Endodermal cell (in vitro differentiated cells): ENCODE results near the gene CNIH2. TPM values are rescaled to one million over a fixed set of nuclear protein-coding genes. Genes with fewer than 3 reads are reported as not detected.

Experiments used
- DNase-seq: peaks from one replicate; pipeline ENCODE4 v3.0.0-alpha.2; 2017
- H3K27ac ChIP-seq: 2 replicates; pipeline ENCODE4 v1.5.1; 2013; ENCODE audit warnings: mild to moderate bottlenecking, low read depth, low read length, moderate library complexity
- H3K27me3 ChIP-seq: 2 replicates; pipeline ENCODE4 v1.6.1; 2013; ENCODE audit warnings: mild to moderate bottlenecking, low read length, moderate library complexity; ENCODE audit not compliant: insufficient read depth, control insufficient read depth, poor library complexity, severe bottlenecking
- H3K36me3 ChIP-seq: 2 replicates; pipeline ENCODE4 v1.7.0; 2013; ENCODE audit warnings: mild to moderate bottlenecking, low read length, moderate library complexity; ENCODE audit not compliant: control insufficient read depth, insufficient read depth
- H3K4me1 ChIP-seq: one replicate; pipeline ENCODE4 v1.7.0; 2013; ENCODE audit warnings: low read length; ENCODE audit not compliant: control insufficient read depth, insufficient read depth
- H3K4me3 ChIP-seq: 2 replicates; pipeline ENCODE4 v1.5.1; 2013; ENCODE audit warnings: mild to moderate bottlenecking, low read length, moderate library complexity
- H3K9ac ChIP-seq: 2 replicates; pipeline ENCODE4 v1.6.1; 2013; ENCODE audit warnings: mild to moderate bottlenecking, low read length, moderate library complexity; ENCODE audit not compliant: poor library complexity, severe bottlenecking; ENCODE audit errors: extremely low read depth
- H3K9me3 ChIP-seq: 2 replicates; pipeline ENCODE4 v1.6.1; 2013; ENCODE audit warnings: mild to moderate bottlenecking, low read length, moderate library complexity; ENCODE audit not compliant: control insufficient read depth
- H3K27ac Mint-ChIP-seq: 2 replicates; pipeline ENCODE4 v1.8.0; 2020; ENCODE audit warnings: mixed read lengths
- H3K27me3 Mint-ChIP-seq: 2 replicates; pipeline ENCODE4 v1.8.0; 2021; ENCODE audit warnings: mild to moderate bottlenecking, mixed read lengths; ENCODE audit not compliant: insufficient read depth
- H3K36me3 Mint-ChIP-seq: 2 replicates; pipeline ENCODE4 v1.8.0; 2020; ENCODE audit warnings: low read depth, mixed read lengths
- H3K4me1 Mint-ChIP-seq: 2 replicates; pipeline ENCODE4 v1.8.0; 2020; ENCODE audit warnings: mixed read lengths
- H3K4me3 Mint-ChIP-seq: 2 replicates; pipeline ENCODE4 v1.8.0; 2020; ENCODE audit warnings: mild to moderate bottlenecking, moderate library complexity, mixed read lengths
- H3K9me3 Mint-ChIP-seq: 2 replicates; pipeline ENCODE4 v1.8.0; 2020; ENCODE audit warnings: mild to moderate bottlenecking, mixed read lengths
- WGBS, 2 experiments: methylation state at CpG; one replicate each; pipeline versions ENCODE4 v1.1.5 to v1.1.7; 2013; ENCODE audit warnings: missing lambda C conversion rate in 2 of 2, mixed read lengths in 1 of 2; ENCODE audit not compliant: insufficient coverage in 1 of 2, insufficient read length in 1 of 2; 5-methylcytosine and 5-hydroxymethylcytosine counted together
- total RNA-seq, 2 donors: library from RNA; stranded (reverse); fragmentation: NEBNext Ultra II Directional in 1 of 2; extraction: Animal tissue kit (Norgen Biotek cat#: 25700) in 1 of 2; gene quantifications; 2 replicates in 1 of 2; 3 replicates in 1 of 2; pipeline ENCODE4 v1.2.1, GENCODE V29; 2021
- TF ChIP-seq, protein P1 (sequence below): fragments of 200-600 bp; sonication (generic); conservative IDR thresholded peaks from 2 replicates; pipeline ENCODE4 v1.5.0; 2021; ENCODE audit warnings: antibody characterized with exemption, mild to moderate bottlenecking

CNIH2 gene
- total RNA-seq, 2 donors from 2014 or later = 3.5 to 3.8 TPM

DNA sequence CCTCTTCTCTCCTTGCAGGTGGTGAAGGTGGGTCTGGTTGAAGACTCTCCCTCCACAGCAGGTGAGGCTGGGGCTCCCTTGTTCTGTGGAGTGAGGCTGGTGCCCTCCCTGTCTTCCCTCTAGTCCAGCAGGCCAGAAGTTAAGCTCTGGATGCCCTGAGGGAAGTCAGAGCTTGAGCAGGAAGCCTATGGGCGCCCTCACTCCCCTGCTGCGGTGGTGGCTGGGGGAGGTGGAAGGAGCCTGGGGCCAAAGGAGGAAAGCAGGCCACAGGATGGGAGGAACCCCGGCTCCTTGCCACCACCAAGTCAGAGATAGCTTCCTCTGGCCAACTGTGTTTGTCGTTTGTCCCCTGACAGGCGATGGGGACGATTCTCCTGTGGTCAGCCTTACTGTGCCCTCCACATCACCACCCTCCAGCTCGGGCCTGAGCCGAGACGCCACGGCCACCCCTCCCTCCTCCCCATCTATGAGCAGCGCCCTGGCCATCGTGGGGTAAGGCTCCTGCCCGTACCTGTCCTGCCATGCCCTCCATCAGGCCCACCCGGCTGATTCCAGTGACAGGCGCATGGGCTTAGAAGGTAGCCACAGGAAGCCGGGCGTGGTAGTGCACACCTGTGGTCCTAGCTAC, 39.1 kb upstream of the CNIH2 start:
- H3K27ac ChIP-seq = no peak overlapping the region
- Mint-ChIP-seq H3K27ac (no peak overlapping the region), H3K27me3 (no peaks in the 10 kb centered on the region), H3K4me3 (no peak overlapping the region), H3K9me3 (no peaks in the 10 kb centered on the region), H3K36me3 (peaks cover 46% of the 10 kb centered on the region), H3K4me1 (no peaks in the 10 kb centered on the region)
- no peak for DNase-seq
- H3K9me3 ChIP-seq = no peaks in the 10 kb centered on the region
- TF ChIP-seq, protein P1, sequence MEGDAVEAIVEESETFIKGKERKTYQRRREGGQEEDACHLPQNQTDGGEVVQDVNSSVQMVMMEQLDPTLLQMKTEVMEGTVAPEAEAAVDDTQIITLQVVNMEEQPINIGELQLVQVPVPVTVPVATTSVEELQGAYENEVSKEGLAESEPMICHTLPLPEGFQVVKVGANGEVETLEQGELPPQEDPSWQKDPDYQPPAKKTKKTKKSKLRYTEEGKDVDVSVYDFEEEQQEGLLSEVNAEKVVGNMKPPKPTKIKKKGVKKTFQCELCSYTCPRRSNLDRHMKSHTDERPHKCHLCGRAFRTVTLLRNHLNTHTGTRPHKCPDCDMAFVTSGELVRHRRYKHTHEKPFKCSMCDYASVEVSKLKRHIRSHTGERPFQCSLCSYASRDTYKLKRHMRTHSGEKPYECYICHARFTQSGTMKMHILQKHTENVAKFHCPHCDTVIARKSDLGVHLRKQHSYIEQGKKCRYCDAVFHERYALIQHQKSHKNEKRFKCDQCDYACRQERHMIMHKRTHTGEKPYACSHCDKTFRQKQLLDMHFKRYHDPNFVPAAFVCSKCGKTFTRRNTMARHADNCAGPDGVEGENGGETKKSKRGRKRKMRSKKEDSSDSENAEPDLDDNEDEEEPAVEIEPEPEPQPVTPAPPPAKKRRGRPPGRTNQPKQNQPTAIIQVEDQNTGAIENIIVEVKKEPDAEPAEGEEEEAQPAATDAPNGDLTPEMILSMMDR = no peak
- WGBS, 2 experiments = 96 to 98% methylated on average over 10 to 17 of the region's 17 CpGs
- no peak overlapping the region for H3K9ac ChIP-seq
- no peaks in the 10 kb centered on the region for H3K4me1 ChIP-seq
- no peaks in the 10 kb centered on the region for H3K27me3 ChIP-seq
- no peak overlapping the region for H3K4me3 ChIP-seq
- peaks cover 45% of the 10 kb centered on the region for H3K36me3 ChIP-seq

DNA sequence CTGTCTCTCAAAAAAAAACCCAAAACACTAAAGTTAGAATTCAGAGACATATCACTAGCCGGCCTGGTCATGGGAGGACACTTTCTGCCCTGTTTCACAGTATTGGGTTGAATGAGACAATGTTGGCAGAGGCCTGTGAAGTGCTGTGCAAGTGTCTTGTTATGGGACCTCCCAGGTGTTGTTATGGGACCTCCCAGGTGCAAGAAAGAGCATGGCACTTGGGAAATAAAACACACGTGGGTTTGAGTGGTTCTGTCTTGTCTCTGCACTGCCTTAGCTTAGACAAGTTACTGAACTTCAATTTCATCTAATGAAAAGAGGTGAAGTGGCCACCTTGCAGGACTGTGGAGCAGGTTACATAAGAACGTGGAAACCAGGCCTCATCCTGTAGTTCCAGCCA, 38.5 kb upstream of the CNIH2 start:
- no peaks in the 10 kb centered on the region for H3K9me3 ChIP-seq
- peaks cover 39% of the 10 kb centered on the region for H3K36me3 ChIP-seq
- no peaks in the 10 kb centered on the region for H3K27me3 ChIP-seq
- Mint-ChIP-seq H3K36me3 (peaks cover 46% of the 10 kb centered on the region), H3K4me3 (no peak overlapping the region), H3K4me1 (no peaks in the 10 kb centered on the region), H3K9me3 (no peaks in the 10 kb centered on the region), H3K27ac (peak overlapping the region; percentile 44), H3K27me3 (no peaks in the 10 kb centered on the region)
- TF ChIP-seq, protein P1 = no peak
- 94 to 100% methylated on average over 2 to 3 of the region's 3 CpGs for WGBS, 2 experiments
- no peaks in the 10 kb centered on the region for H3K4me1 ChIP-seq
- DNase-seq = no peak
- H3K4me3 ChIP-seq = no peak overlapping the region
- no peak overlapping the region for H3K27ac ChIP-seq
- no peak overlapping the region for H3K9ac ChIP-seq

DNA sequence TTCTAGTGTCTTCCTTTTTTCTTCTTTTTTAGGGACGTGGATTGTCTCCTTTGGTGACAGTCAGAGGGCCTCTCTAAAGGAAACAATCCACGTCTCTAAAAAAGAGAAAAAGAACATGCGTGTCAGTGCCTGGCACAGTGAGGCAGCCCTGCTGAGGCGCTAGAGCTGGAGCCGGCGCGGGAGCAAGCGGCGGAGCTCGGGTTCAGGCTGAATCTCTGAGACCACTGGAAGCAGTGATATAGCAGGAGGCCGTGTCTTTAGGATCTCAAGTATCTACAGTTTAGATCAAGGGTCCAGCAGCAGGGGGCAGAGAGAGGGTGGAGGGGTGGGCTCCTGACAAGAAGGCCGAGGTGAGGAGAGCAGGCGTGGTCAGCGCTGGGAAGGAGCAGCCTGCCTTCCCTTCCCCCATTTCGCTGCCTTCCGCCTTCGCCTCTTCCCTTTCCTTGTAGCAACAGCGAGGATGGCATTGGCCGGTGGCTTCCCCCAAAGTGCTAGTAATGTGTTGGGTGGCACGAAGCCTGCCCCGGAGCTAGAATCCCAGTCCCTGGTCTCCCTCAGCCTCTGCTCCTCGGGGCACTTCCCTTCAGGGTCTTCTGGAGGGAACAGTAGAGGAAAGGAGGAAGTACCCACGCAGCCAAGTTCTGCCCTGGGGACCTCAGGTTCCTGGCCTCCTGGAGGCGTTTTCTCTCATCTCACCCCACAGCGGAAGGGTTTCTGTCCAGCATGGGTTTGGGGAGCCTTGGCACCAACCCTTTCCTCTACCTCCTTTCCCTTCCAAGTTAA, 37.8 kb upstream of the CNIH2 start:
- Mint-ChIP-seq H3K36me3 (peaks cover 46% of the 10 kb centered on the region), H3K4me3 (no peak overlapping the region), H3K9me3 (no peaks in the 10 kb centered on the region), H3K4me1 (no peaks in the 10 kb centered on the region), H3K27me3 (no peaks in the 10 kb centered on the region), H3K27ac (peak overlapping the region; percentile 44)
- peaks cover 38% of the 10 kb centered on the region for H3K36me3 ChIP-seq
- peak; percentile 61 for DNase-seq
- H3K4me1 ChIP-seq = no peaks in the 10 kb centered on the region
- TF ChIP-seq, protein P1 = no peak
- 92 to 98% methylated on average over 10 to 24 of the region's 25 CpGs for WGBS, 2 experiments
- H3K4me3 ChIP-seq = no peak overlapping the region
- no peaks in the 10 kb centered on the region for H3K9me3 ChIP-seq
- H3K27ac ChIP-seq = no peak overlapping the region
- H3K27me3 ChIP-seq = no peaks in the 10 kb centered on the region
- no peak overlapping the region for H3K9ac ChIP-seq
